HepG2 (cell line): ENCODE data around the gene CITED2. TPM values are rescaled to one million over a fixed set of nuclear protein-coding genes. Genes with fewer than 3 reads are reported as not detected.

Experiments used
- AGO1 ChIP-seq: fragments of 200-400 bp; formaldehyde crosslinking; IDR thresholded peaks from 2 replicates; pipeline ENCODE4 v1.6.1; 2017; ENCODE audit warnings: mild to moderate bottlenecking, low read depth, low read length, moderate library complexity; ENCODE audit not compliant: poor library complexity, severe bottlenecking
- ATF7 ChIP-seq, 2 experiments: fragments of 450-650 bp in 1 of 2; sonication (generic) in 1 of 2; formaldehyde crosslinking in 1 of 2; IDR thresholded peaks; 2 replicates each; pipeline versions ENCODE4 v1.4.0 to v1.6.1; 2016 to 2020; ENCODE audit warnings: antibody characterized with exemption in 1 of 2, mild to moderate bottlenecking in 1 of 2, missing genetic modification reagents in 1 of 2
- CENPX ChIP-seq: sonication (generic); formaldehyde crosslinking; IDR thresholded peaks from 2 replicates; pipeline ENCODE4 v1.9.0; 2021; ENCODE audit warnings: mild to moderate bottlenecking, missing genetic modification reagents, moderate library complexity
- GATAD2A ChIP-seq: IDR thresholded peaks from 2 replicates; pipeline ENCODE4 v1.6.1; 2016
- HMGA1 ChIP-seq: sonication (generic); formaldehyde crosslinking; conservative IDR thresholded peaks from 2 replicates; pipeline ENCODE4 v1.4.0; 2020; ENCODE audit warnings: missing genetic modification reagents
- HNF4A ChIP-seq: sonication (generic); formaldehyde crosslinking; IDR thresholded peaks from 2 replicates; pipeline ENCODE4 v1.4.0; 2020; ENCODE audit warnings: missing genetic modification reagents
- KLF13 ChIP-seq: sonication (generic); formaldehyde crosslinking; IDR thresholded peaks from 2 replicates; pipeline ENCODE4 v1.4.0; 2020; ENCODE audit warnings: mild to moderate bottlenecking, missing genetic modification reagents
- MXI1 ChIP-seq: IDR thresholded peaks from 3 replicates; pipeline ENCODE4 v1.6.1; 2012; ENCODE audit warnings: low read depth, low read length, inconsistent platforms, borderline replicate concordance
- POLR2G ChIP-seq: fragments of 200-400 bp; formaldehyde crosslinking; IDR thresholded peaks from 2 replicates; pipeline ENCODE4 v1.6.1; 2018; ENCODE audit warnings: mild to moderate bottlenecking, low read depth, low read length, moderate library complexity
- RARA ChIP-seq: IDR thresholded peaks from 2 replicates; pipeline ENCODE4 v1.6.1; 2016; ENCODE audit warnings: missing genetic modification reagents, missing compliant biosample characterization
- SMARCC2 ChIP-seq: fragments of 450-650 bp; IDR thresholded peaks from 2 replicates; pipeline ENCODE4 v1.6.1; 2017; ENCODE audit warnings: antibody characterized with exemption, mild to moderate bottlenecking
- ZNF326 ChIP-seq: sonication (generic); formaldehyde crosslinking; IDR thresholded peaks from 2 replicates; pipeline ENCODE4 v1.4.0; 2020; ENCODE audit warnings: missing genetic modification reagents, borderline replicate concordance
- ZNF788 ChIP-seq: sonication (generic); formaldehyde crosslinking; IDR thresholded peaks from 2 replicates; pipeline ENCODE4 v1.5.0; 2020; ENCODE audit warnings: mild to moderate bottlenecking, missing genetic modification reagents, borderline replicate concordance
- ZNF839 ChIP-seq: sonication (generic); formaldehyde crosslinking; IDR thresholded peaks from 2 replicates; pipeline ENCODE4 v1.4.0; 2020; ENCODE audit warnings: missing genetic modification reagents, mild to moderate bottlenecking, borderline replicate concordance
- polyA plus RNA-seq, 8 experiments: library from polyadenylated mRNA; depleted of rRNA in 3 of 8; stranded (reverse) in 7 of 8; unstranded in 1 of 8; fragments of >200 nt; fragmentation: Illumina TruSeq in 4 of 8; extraction: Trizol in 4 of 8; gene quantifications; 2 replicates each; pipeline versions ENCODE4 v1.2.1 to v1.2.3, GENCODE V29; 2011 to 2016; ENCODE audit warnings: low read depth in 4 of 8, missing spikeins in 1 of 8, mixed read lengths in 1 of 8; ENCODE audit not compliant: insufficient read depth in 1 of 8
- total RNA-seq, 5 experiments: library from RNA; depleted of rRNA; stranded (reverse); fragments of >200 nt; fragmentation: Illumina TruSeq; extraction: Trizol; gene quantifications; 2 replicates each; pipeline ENCODE4 v1.2.3, GENCODE V29; 2016; ENCODE audit warnings: low read depth in 1 of 5
- TF ChIP-seq, protein P1 (sequence below): sonication (generic); formaldehyde crosslinking; IDR thresholded peaks from 2 replicates; pipeline ENCODE4 v1.4.0; 2020; ENCODE audit warnings: missing genetic modification reagents
- TF ChIP-seq, protein P2 (sequence below): fragments of 450-650 bp; IDR thresholded peaks from 2 replicates; pipeline ENCODE4 v1.6.1; 2017
- TF ChIP-seq, protein P3 (sequence below): sonication (generic); formaldehyde crosslinking; IDR thresholded peaks from 2 replicates; pipeline ENCODE4 v1.4.0; 2020; ENCODE audit warnings: mild to moderate bottlenecking, missing genetic modification reagents, borderline replicate concordance
- TF ChIP-seq, protein P4 (sequence below): sonication (generic); formaldehyde crosslinking; conservative IDR thresholded peaks from 2 replicates; pipeline ENCODE4 v1.4.0; 2020; ENCODE audit warnings: missing genetic modification reagents

CITED2 gene
- total and polyA plus RNA-seq, 2 of the 13 experiments (the other 11 are each of a cell fraction or from before 2014, with no cell fraction given) = 17.6 to 57.2 TPM

DNA sequence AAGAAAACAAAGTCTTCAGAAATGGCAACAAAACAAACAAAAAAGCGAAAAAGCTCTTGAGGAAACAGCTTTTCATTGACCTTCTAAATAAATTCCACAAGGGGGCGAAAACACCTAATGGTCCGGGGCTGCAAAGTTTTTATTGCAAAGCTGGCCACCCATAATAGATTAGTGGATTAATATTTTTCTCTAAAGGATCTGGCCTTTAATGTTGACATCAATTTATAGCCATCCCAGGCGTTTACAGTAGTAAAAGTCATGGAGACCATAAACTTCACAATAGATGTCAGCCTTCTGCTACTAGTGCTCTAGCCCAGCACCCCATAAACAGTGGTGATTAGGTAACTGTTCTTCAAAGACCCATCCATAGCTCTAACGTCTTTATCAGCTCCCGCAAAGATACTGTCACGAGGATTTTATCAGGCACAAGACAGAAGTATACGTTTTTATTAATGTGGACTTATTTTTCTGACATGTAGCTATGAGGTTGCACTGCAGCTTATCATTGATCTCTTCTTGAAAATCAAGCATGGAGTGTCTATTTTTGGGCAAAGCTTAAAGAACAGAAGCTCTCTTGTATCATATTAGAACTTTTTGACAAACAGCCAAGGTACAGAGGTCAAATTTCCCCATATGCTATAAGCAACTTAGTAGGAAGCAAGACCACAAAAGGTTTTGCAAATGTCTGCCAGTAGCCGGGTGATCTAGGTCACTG, 4.7 kb downstream of the CITED2 start (continued):
- TF ChIP-seq, protein P1, sequence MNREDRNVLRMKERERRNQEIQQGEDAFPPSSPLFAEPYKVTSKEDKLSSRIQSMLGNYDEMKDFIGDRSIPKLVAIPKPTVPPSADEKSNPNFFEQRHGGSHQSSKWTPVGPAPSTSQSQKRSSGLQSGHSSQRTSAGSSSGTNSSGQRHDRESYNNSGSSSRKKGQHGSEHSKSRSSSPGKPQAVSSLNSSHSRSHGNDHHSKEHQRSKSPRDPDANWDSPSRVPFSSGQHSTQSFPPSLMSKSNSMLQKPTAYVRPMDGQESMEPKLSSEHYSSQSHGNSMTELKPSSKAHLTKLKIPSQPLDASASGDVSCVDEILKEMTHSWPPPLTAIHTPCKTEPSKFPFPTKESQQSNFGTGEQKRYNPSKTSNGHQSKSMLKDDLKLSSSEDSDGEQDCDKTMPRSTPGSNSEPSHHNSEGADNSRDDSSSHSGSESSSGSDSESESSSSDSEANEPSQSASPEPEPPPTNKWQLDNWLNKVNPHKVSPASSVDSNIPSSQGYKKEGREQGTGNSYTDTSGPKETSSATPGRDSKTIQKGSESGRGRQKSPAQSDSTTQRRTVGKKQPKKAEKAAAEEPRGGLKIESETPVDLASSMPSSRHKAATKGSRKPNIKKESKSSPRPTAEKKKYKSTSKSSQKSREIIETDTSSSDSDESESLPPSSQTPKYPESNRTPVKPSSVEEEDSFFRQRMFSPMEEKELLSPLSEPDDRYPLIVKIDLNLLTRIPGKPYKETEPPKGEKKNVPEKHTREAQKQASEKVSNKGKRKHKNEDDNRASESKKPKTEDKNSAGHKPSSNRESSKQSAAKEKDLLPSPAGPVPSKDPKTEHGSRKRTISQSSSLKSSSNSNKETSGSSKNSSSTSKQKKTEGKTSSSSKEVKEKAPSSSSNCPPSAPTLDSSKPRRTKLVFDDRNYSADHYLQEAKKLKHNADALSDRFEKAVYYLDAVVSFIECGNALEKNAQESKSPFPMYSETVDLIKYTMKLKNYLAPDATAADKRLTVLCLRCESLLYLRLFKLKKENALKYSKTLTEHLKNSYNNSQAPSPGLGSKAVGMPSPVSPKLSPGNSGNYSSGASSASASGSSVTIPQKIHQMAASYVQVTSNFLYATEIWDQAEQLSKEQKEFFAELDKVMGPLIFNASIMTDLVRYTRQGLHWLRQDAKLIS = no peak
- TF ChIP-seq, protein P2, sequence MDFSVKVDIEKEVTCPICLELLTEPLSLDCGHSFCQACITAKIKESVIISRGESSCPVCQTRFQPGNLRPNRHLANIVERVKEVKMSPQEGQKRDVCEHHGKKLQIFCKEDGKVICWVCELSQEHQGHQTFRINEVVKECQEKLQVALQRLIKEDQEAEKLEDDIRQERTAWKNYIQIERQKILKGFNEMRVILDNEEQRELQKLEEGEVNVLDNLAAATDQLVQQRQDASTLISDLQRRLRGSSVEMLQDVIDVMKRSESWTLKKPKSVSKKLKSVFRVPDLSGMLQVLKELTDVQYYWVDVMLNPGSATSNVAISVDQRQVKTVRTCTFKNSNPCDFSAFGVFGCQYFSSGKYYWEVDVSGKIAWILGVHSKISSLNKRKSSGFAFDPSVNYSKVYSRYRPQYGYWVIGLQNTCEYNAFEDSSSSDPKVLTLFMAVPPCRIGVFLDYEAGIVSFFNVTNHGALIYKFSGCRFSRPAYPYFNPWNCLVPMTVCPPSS = no peak
- TF ChIP-seq RARA (CRISPR knock-in tag) (peak; percentile 32; the same call in 1 of the 2 replicates), SMARCC2 (no peak), MXI1 (no peak), ZNF788 (CRISPR knock-in tag) (no peak), POLR2G (no peak), ZNF326 (CRISPR knock-in tag) (no peak), GATAD2A (peak; percentile 87), HNF4A (peak; percentile 87), ZNF839 (CRISPR knock-in tag) (no peak), HMGA1 (CRISPR knock-in tag) (no peak), ATF7 (IDR thresholded peaks at IDR 0.05) (no peak), ATF7 (CRISPR knock-in tag; IDR thresholded peaks at IDR 0.05) (no peak), AGO1 (no peak), CENPX (CRISPR knock-in tag) (no peak), KLF13 (CRISPR knock-in tag) (no peak)
- TF ChIP-seq, protein P3, sequence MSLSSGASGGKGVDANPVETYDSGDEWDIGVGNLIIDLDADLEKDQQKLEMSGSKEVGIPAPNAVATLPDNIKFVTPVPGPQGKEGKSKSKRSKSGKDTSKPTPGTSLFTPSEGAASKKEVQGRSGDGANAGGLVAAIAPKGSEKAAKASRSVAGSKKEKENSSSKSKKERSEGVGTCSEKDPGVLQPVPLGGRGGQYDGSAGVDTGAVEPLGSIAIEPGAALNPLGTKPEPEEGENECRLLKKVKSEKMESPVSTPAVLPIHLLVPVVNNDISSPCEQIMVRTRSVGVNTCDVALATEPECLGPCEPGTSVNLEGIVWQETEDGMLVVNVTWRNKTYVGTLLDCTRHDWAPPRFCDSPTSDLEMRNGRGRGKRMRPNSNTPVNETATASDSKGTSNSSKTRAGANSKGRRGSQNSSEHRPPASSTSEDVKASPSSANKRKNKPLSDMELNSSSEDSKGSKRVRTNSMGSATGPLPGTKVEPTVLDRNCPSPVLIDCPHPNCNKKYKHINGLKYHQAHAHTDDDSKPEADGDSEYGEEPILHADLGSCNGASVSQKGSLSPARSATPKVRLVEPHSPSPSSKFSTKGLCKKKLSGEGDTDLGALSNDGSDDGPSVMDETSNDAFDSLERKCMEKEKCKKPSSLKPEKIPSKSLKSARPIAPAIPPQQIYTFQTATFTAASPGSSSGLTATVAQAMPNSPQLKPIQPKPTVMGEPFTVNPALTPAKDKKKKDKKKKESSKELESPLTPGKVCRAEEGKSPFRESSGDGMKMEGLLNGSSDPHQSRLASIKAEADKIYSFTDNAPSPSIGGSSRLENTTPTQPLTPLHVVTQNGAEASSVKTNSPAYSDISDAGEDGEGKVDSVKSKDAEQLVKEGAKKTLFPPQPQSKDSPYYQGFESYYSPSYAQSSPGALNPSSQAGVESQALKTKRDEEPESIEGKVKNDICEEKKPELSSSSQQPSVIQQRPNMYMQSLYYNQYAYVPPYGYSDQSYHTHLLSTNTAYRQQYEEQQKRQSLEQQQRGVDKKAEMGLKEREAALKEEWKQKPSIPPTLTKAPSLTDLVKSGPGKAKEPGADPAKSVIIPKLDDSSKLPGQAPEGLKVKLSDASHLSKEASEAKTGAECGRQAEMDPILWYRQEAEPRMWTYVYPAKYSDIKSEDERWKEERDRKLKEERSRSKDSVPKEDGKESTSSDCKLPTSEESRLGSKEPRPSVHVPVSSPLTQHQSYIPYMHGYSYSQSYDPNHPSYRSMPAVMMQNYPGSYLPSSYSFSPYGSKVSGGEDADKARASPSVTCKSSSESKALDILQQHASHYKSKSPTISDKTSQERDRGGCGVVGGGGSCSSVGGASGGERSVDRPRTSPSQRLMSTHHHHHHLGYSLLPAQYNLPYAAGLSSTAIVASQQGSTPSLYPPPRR (CRISPR knock-in tag) = no peak
- TF ChIP-seq, protein P4, sequence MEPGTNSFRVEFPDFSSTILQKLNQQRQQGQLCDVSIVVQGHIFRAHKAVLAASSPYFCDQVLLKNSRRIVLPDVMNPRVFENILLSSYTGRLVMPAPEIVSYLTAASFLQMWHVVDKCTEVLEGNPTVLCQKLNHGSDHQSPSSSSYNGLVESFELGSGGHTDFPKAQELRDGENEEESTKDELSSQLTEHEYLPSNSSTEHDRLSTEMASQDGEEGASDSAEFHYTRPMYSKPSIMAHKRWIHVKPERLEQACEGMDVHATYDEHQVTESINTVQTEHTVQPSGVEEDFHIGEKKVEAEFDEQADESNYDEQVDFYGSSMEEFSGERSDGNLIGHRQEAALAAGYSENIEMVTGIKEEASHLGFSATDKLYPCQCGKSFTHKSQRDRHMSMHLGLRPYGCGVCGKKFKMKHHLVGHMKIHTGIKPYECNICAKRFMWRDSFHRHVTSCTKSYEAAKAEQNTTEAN (CRISPR knock-in tag) = no peak
